ENCODE results near the gene ADAM29.
"Not testable (repeated sequence)": the region's sequence is repeated elsewhere in the genome, so short reads cannot be mapped to it uniquely, and the experiment has no call there.

The ADAM29 gene

DNA sequence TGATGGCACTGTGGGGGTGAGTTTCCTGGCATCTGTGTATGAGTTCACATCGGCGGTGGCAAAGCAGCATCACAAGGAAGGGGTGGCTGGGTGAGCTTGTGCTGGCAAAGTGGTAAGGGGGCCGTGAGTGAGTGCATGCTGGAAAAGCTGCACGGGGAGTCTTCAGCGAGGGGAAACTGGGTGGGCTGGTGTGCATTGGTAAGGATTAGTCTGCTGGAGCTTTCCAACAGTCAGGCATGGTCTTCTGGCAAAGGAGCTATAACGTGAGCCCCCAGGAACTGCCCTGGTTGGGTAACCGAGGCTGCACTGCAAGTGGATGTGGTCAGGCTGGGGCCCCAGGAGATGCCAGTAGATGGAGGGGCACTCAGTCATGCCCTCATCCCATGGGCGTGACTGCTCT lies 30.7 kb downstream of the ADAM29 start:
- DNase-seq (ENCODE audit: low spot score), result no peak

DNA sequence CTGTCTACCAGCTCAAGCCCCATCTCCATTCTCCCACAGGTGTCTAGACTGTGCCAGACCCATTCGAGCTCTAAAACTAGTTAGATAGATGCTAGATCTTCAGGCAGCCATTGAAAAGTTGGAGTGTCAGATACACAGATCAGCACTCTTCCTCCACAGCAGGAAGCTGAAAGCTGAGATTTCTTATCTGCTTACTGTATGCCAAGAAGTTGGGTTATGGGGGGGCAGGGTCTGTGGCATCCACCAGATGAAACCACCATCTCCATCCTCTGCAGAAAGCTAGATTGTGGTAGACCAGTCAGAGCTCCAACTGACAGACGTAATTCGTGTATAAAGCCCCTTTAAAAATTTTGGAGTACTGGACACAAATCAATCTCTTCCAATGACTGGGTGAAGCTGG lies 54.8 kb downstream of the ADAM29 start:
- no peak for DNase-seq (ENCODE audit: low spot score)

DNA sequence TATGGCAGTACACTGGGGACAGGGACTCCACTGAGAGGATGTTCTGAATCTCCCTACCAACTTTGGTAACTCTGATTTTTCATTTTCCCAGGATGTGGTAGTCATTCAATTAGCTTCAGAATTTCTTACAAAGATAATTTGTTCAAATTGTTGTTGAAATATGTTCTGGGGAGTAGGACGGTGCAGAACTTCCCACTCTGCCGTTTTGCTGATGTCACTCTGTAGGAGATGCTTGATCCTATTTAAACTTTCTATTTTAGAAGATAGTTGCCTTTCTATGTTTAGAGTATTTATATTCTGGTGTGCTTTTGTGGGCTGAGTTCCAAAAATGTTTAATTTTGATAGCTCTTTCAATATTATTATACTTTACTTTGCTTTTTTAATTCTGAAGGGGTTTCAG lies 55.2 kb downstream of the ADAM29 start:
- no peak for DNase-seq (ENCODE audit: low spot score)

DNA sequence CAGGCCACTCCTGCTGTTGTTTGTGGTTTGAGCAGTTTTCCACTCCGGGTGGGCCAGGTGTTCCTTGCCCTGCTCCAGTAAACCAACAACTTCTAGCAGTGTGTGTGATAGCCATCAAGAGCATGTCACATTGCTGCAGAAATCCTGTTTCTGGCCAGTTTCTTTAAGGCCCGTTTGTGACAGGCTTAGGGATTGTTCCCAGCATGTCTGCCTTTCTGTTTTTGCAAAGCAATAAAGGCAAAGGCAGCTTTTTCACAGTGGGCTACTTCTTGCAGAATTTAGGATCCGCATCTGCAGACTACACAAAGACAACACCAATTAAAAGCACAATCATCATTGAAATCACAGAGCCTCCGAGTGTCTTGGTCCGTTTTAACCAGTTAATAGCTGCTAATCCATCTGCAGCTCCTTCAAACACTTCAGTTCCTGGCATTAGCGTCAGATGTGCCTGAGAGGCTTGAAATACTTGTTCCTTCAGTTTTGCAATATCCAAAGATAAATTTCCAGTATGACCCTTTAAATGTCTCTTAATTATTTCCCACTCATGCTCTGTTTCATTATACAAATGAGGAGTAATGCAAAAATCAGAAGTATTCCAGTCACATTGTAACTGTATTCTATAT lies 65.1 kb downstream of the ADAM29 start:
- DNase-seq (ENCODE audit: low spot score), result no peak

DNA sequence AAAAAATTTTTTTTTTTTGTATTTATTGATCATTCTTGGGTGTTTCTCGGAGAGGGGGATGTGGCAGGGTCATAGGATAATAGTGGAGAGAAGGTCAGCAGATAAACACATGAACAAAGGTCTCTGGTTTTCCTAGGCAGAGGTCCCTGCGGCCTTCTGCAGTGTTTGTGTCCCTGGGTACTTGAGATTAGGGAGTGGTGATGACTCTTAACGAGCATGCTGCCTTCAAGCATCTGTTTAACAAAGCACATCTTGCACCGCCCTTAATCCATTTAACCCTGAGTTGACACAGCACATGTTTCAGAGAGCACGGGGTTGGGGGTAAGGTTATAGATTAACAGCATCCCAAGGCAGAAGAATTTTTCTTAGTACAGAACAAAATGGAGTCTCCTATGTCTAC lies 65.7 kb downstream of the ADAM29 start:
- DNase-seq (ENCODE audit: low spot score), result not testable (repeated sequence)

DNA sequence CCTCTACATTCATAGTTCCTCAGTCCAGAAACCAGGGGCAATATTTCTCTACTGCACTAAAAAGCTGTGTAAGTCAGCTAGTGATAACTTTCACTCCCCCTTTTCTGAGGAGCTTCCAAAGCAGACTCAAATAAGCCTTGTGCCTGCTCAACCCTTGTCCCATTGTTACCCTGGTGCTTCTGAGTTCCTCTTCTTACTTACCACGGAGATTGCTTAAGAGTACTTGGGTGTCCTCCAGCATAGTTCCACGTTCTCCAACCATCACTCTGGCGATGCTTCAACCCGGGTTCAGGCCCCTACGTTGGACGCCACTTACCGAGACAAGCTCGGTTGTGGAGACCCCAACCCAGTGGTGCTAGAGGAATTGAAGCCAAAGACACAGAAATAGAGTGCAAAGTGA lies 71.6 kb downstream of the ADAM29 start:
- no peak for DNase-seq (ENCODE audit: low spot score)

GRCh38 chr4:174993916-174994315 lies 75.8 kb downstream of the ADAM29 start:
- DNase-seq (ENCODE audit: low spot score), result no peak

DNA sequence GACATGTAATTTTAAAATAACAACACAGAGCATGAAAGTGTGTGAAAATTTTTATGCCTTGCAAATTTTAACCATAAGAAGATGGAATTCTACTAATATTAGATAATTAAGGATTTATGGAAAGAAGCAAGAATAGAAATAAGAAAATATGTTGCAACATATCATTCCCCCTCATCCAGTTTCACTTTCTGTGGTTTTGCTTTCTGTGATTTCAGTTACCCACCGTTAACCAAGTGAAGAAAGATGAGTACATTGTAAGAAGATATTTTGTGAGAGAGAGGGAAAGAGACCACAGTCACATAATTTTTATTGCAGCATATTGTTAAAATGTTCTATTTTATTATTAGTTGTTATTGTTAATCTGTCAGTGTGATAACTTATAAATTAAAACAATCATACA lies 77.9 kb downstream of the ADAM29 start:
- DNase-seq (ENCODE audit: low spot score), result no peak

GRCh38 chr4:174999407-174999806 lies 81.2 kb downstream of the ADAM29 start:
- no peak for DNase-seq (ENCODE audit: low spot score)

GRCh38 chr4:175017751-175018150 lies 99.6 kb downstream of the ADAM29 start:
- DNase-seq (ENCODE audit: low spot score), result no peak

- DNase-seq (ENCODE audit: low spot score), result not testable (repeated sequence)
Observed at GRCh38 chr4:175019447-175019846, 101.3 kb downstream of the ADAM29 start.
